RWPE1 (cell line): ENCODE results near the gene PCBP3.

Experiments
- CTCF ChIA-PET: fragments of 350-600 bp; sonication (Branson Sonifier 250); formaldehyde crosslinking; extraction: SDS; loops from one replicate; lab custom pipeline; 2021; lab: Yijun Ruan, JAX
- POLR2A ChIA-PET: fragments of 400-600 bp; formaldehyde crosslinking; extraction: SDS; loops from one replicate; lab custom pipeline; 2020; ENCODE audit warnings: antibody characterized with exemption; ENCODE audit not compliant: low non-redundant PET; lab: Yijun Ruan, JAX
- DNase-seq: peaks from one replicate; pipeline ENCODE4 v3.0.0; 2012; ENCODE audit warnings: low spot score
- H3K27ac ChIP-seq: fragments of 450-650 bp; 2 replicates; pipeline ENCODE4 v1.5.1; 2017
- CTCF ChIP-seq: fragments of 450-650 bp; conservative IDR thresholded peaks from 2 replicates; pipeline ENCODE4 v1.5.1; 2017; ENCODE audit warnings: low read depth, mild to moderate bottlenecking

PCBP3 gene

GRCh38 chr21:45940621-45941337 is 297.3 kb downstream of the PCBP3 start:
- no peak for TF ChIP-seq CTCF
- POLR2A ChIA-PET = no interaction called here
- H3K27ac ChIP-seq = no peak overlapping the region
- DNase-seq = no peak
- CTCF ChIA-PET = no interaction called here

- H3K27ac ChIP-seq = no peak overlapping the region
- POLR2A ChIA-PET = no interaction called here
- DNase-seq = no peak
- no peak for TF ChIP-seq CTCF
- CTCF ChIA-PET = no interaction called here
Observed at GRCh38 chr21:45941338-45941710, 297.8 kb downstream of the PCBP3 start.

GRCh38 chr21:45941717-45942546 is 298.4 kb downstream of the PCBP3 start:
- TF ChIP-seq CTCF = no peak
- POLR2A ChIA-PET = no interaction called here
- CTCF ChIA-PET = no interaction called here
- no peak overlapping the region for H3K27ac ChIP-seq
- DNase-seq = no peak

GRCh38 chr21:45942755-45943629 is 299.5 kb downstream of the PCBP3 start:
- no peak for TF ChIP-seq CTCF
- no peak overlapping the region for H3K27ac ChIP-seq
- ChIA-PET CTCF (no interaction called here), POLR2A (no interaction called here)
- no peak for DNase-seq

- POLR2A ChIA-PET = no interaction called here
- CTCF ChIA-PET = no interaction called here
Observed at GRCh38 chr21:45943630-45944540, 300.4 kb downstream of the PCBP3 start.

More at GRCh38 chr21:45943630-45944540, 300.4 kb downstream of the PCBP3 start:
- no peak for DNase-seq
- TF ChIP-seq CTCF = no peak
- no peak overlapping the region for H3K27ac ChIP-seq
